Activated CD4-positive, alpha-beta memory T cell treated with anti-CD3 and anti-CD28 coated beads for 36 hours (primary cell): ENCODE results near the gene FRY. TPM values are rescaled to one million over a fixed set of nuclear protein-coding genes. Genes with fewer than 3 reads are reported as not detected.

Experiments used
- CTCF ChIA-PET: fragments of 350-600 bp; sonication (Branson Sonifier 250); formaldehyde crosslinking; loops from one replicate; lab custom pipeline; 2021; ENCODE audit warnings: antibody characterized with exemption, inconsistent platforms; lab: Charles Lee
- POLR2A ChIA-PET: fragments of 350-600 bp; sonication (Branson Sonifier 250); formaldehyde crosslinking; loops from one replicate; lab custom pipeline; 2021; ENCODE audit warnings: antibody characterized with exemption; lab: Charles Lee
- DNase-seq: peaks from one replicate; pipeline ENCODE4 v3.0.0-alpha.2; 2020
- H3K27ac Mint-ChIP-seq: one replicate; pipeline ENCODE4 v1.8.0; 2021; ENCODE audit warnings: mixed read lengths
- H3K27me3 Mint-ChIP-seq: one replicate; pipeline ENCODE4 v1.8.0; 2021; ENCODE audit warnings: mixed read lengths
- H3K36me3 Mint-ChIP-seq: one replicate; pipeline ENCODE4 v1.8.0; 2021; ENCODE audit warnings: mixed read lengths
- H3K4me1 Mint-ChIP-seq: one replicate; pipeline ENCODE4 v1.8.0; 2021; ENCODE audit warnings: low read depth, mixed read lengths
- H3K4me3 Mint-ChIP-seq: one replicate; pipeline ENCODE4 v1.8.0; 2021; ENCODE audit warnings: mild to moderate bottlenecking, mixed read lengths
- H3K9me3 Mint-ChIP-seq: one replicate; pipeline ENCODE4 v1.8.0; 2021; ENCODE audit warnings: mixed read lengths
- intact Hi-C: fragments of 100-400 bp; cut with micrococcal nuclease; formaldehyde crosslinking; loops from one replicate; pipeline ENCODE4 v1.15.1; 2023
- total RNA-seq, 2 experiments: library from RNA; stranded (reverse); gene quantifications; one replicate each; pipeline ENCODE4 v1.2.3, GENCODE V29; 2021

Gene FRY
- total RNA-seq, 2 experiments from 2014 or later = 4.4 to 5.3 TPM

DNA sequence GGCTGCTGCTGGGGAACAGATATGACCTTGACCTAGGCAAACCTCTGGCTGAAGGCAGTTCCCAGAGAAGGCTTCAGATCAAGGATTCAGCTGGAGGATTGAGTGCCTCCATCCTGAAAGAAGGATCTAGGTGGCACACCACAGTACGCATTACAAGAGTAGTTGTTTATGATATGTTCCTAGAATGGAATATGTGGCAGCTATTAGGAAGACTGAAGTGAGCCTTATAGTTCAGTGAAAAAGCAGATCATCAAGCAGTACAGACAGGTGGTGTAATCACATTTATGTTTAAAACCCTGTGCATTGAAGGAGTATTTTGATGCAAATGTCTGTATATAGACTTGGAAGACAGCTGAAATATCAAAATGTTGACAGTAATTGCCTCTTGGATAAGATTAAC is 167.6 kb downstream of the FRY start:
- Mint-ChIP-seq H3K27ac (no peak overlapping the region), H3K9me3 (no peaks in the 10 kb centered on the region), H3K36me3 (no peaks in the 10 kb centered on the region), H3K4me1 (no peaks in the 10 kb centered on the region), H3K27me3 (no peaks in the 10 kb centered on the region), H3K4me3 (no peak overlapping the region)
- DNase-seq = no peak
- intact Hi-C loops = no loop called here
- POLR2A ChIA-PET = no interaction called here
- CTCF ChIA-PET = no interaction called here

DNA sequence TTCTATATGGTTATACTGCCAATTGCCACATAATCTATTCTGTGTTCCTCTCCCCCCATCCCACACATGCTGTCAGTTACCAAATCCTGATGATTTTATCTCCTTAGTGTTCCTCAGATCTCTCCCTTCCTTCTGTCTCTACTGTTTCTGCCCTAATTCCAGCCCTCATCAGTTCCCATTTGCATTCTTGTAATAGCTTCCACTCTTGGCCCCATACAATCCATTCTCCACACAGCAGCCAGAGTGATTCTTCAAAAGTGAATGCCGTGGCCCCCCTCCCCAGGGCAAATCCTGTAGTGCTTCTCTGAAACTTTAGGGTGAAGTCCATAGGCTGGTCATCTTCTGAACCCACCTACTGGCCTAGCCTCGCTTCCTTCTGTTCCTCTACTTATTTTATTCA is 169.2 kb downstream of the FRY start:
- ChIA-PET CTCF (no interaction called here), POLR2A (no interaction called here)
- Mint-ChIP-seq H3K4me3 (no peak overlapping the region), H3K9me3 (no peaks in the 10 kb centered on the region), H3K27ac (no peak overlapping the region), H3K36me3 (no peaks in the 10 kb centered on the region), H3K27me3 (no peaks in the 10 kb centered on the region), H3K4me1 (no peaks in the 10 kb centered on the region)
- no peak for DNase-seq
- intact Hi-C loops = no loop called here

DNA sequence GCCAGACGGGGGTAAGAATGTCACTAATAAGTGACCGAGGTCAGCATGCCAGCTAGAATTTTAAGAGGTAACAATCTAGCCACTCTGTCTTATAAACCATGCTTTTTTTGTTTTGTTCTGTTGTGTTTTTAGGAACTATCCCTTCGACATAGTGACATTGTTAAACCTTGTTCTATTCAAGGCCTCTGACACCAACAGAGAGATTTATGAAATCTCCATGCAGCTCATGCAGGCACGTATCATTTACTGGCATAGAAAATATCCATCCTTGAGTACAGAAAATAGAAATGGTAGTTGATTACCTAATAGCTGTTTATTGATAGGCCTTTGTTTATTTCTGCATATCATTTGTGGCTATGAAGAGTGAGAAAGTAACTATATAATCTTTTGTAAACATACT is 170.2 kb downstream of the FRY start:
- Mint-ChIP-seq H3K9me3 (no peaks in the 10 kb centered on the region), H3K4me3 (no peak overlapping the region), H3K4me1 (no peaks in the 10 kb centered on the region), H3K36me3 (no peaks in the 10 kb centered on the region), H3K27ac (no peak overlapping the region), H3K27me3 (no peaks in the 10 kb centered on the region)
- ChIA-PET CTCF (no interaction called here), POLR2A (no interaction called here)
- intact Hi-C loops = no loop called here
- DNase-seq = no peak

DNA sequence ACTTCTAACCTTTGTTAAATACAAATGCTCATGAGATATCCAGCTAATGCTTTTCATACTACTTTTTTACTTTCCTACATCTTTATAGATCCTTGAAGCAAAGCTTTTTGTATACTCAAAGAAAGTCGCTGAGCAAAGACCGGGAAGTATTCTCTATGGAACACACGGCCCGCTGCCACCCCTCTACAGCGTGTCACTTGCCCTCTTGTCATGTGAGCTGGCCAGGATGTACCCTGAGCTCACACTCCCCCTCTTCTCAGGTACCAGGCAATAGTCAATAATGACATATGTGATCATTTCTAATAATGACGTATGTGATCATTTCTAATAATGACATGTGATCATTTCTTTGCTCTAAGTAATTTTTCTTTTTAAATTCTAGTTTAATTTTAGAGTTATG is 170.7 kb downstream of the FRY start:
- ChIA-PET CTCF (no interaction called here), POLR2A (no interaction called here)
- Mint-ChIP-seq H3K4me1 (no peaks in the 10 kb centered on the region), H3K27me3 (no peaks in the 10 kb centered on the region), H3K27ac (no peak overlapping the region), H3K9me3 (no peaks in the 10 kb centered on the region), H3K4me3 (no peak overlapping the region), H3K36me3 (no peaks in the 10 kb centered on the region)
- intact Hi-C loops = no loop called here
- no peak for DNase-seq

DNA sequence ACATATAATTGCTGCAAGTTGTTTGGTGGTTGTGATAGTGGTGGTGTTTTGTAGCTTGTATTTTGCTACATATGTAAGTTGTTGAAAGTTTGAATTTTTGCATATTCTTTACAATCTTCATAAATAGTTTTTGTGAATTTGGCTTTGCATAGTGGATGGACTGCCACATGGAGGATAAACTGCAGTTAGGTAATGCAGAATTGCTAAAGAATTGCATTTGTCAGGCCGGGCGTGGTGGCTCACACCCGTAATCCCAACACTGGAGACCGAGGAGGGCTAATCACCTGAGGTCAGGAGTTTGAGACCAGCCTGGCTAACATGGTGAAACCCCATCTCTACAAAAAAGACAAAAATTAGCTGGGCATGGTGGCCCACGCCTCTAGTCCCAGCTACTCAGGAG is 171.6 kb downstream of the FRY start:
- H3K27me3 Mint-ChIP-seq = no peaks in the 10 kb centered on the region
- intact Hi-C loops = no loop called here
- H3K4me3 Mint-ChIP-seq = no peak overlapping the region
- H3K9me3 Mint-ChIP-seq = no peaks in the 10 kb centered on the region
- no peaks in the 10 kb centered on the region for H3K36me3 Mint-ChIP-seq
- no peak for DNase-seq
- no peaks in the 10 kb centered on the region for H3K4me1 Mint-ChIP-seq
- H3K27ac Mint-ChIP-seq = no peak overlapping the region
- ChIA-PET POLR2A (no interaction called here), CTCF (no interaction called here)

DNA sequence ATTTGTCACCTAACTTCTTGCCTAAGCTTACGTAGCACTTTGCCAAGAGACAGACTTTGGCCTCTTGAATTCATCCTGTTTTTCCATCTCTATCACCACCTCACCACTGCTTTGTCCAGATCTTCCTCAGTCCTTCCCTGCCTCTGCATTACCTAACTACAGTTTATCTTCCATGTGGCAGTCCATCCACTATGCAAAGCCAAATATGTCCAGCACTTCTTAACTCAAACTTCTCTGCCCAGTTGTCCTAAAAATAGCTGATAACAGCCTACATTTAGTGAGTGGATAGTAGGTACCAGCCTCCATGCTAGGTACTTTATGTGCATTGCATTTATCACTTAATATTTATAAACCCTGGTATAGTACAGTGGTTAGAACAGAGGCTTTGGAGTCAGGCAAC is 172.2 kb downstream of the FRY start:
- H3K27ac Mint-ChIP-seq = no peak overlapping the region
- H3K36me3 Mint-ChIP-seq = no peaks in the 10 kb centered on the region
- DNase-seq = no peak
- intact Hi-C loops = no loop called here
- CTCF ChIA-PET = interaction anchor here (0.7 to 0.8 kb wide), 2 partner anchors 27 to 43 kb away, joined by 3 to 4 read pairs; no protein-coding TSS in a partner anchor
- H3K4me3 Mint-ChIP-seq = no peak overlapping the region
- H3K4me1 Mint-ChIP-seq = no peaks in the 10 kb centered on the region
- no peaks in the 10 kb centered on the region for H3K27me3 Mint-ChIP-seq
- no peaks in the 10 kb centered on the region for H3K9me3 Mint-ChIP-seq
- POLR2A ChIA-PET = no interaction called here

DNA sequence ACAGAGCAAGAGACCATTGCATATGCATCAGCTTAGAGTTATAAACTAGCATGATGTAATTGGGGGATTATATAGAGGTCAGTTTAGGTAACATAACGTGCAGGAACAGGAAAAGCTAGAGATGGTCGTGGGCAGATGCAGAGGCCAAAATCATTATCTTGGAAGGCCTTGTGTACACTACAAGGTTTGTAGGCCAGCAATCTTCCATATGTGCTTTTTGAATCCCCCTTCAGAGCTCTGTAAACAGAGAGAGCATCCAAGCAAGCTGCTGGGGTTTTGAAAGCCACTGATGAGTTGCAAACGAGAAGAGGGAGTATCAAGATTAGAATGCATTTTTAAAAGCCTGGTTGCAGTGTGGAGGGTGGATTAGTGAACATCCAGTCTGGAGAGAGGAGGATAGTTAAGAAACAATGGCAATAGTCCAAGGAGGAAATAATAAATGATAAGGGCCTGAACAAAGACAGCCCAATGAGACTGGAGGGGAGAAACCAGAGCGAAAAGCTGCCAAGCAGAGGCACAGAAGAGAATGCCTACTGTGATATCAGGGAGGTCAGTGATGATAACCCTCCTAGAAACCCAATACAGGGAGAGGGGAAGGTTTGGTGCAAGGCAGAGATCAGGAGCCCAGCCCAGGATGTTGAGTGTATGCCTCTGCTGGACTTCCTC is 174.0 kb downstream of the FRY start:
- H3K36me3 Mint-ChIP-seq = no peaks in the 10 kb centered on the region
- H3K27ac Mint-ChIP-seq = no peak overlapping the region
- ChIA-PET CTCF (no interaction called here), POLR2A (no interaction called here)
- no peaks in the 10 kb centered on the region for H3K9me3 Mint-ChIP-seq
- H3K4me3 Mint-ChIP-seq = no peak overlapping the region
- H3K4me1 Mint-ChIP-seq = no peaks in the 10 kb centered on the region
- intact Hi-C loops = no loop called here
- no peaks in the 10 kb centered on the region for H3K27me3 Mint-ChIP-seq
- DNase-seq = no peak

DNA sequence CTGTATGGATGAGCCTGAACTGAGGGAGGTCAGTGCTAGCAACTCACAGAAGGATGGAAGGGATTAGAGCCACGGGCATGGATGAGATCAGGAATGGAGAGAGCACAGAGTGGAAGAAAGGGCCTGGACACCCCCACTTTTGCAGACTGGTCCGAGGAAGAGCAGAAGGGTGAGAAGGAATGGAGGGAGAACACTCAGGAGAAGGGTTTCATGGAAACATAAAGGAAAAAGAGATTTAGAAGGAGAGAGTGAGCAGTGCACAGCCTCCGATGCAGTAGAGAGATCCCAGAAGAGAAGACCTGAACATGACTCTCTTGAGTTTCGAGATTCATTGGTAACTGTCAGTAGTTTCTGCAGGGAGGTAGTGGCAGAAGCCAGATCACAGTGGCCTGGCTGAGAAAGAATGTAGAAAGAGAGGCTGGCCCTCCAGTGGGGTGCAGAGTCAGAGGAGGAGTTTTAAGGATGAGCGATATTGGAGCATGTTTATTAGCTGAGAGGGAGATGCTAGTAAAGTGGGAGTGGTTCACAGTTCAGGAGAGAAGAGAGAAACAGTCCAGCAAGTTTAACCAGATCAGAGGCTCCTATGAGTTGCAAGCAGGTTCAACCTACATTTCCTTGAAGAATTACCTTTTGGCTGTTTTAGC is 174.6 kb downstream of the FRY start:
- intact Hi-C loops = no loop called here
- Mint-ChIP-seq H3K27me3 (no peaks in the 10 kb centered on the region), H3K27ac (no peak overlapping the region), H3K4me3 (no peak overlapping the region), H3K9me3 (no peaks in the 10 kb centered on the region), H3K4me1 (no peaks in the 10 kb centered on the region), H3K36me3 (peaks cover 2% of the 10 kb centered on the region)
- ChIA-PET POLR2A (no interaction called here), CTCF (no interaction called here)
- no peak for DNase-seq

DNA sequence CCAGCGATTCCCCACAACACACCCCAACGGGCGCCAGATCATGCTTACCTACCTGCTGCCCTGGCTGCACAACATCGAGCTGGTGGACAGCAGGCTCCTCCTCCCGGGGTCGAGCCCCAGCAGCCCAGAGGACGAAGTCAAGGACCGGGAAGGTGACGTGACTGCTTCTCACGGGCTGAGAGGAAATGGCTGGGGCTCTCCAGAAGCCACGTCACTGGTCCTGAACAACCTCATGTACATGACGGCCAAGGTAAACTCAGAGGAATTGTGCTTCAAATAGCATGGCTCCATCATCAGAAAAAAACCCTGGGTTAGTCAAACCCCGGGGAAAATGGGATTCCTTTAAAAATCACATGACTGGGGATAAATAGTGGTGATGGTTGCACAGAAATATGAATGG is 177.3 kb downstream of the FRY start:
- no peak overlapping the region for H3K4me3 Mint-ChIP-seq
- peaks cover 2% of the 10 kb centered on the region for H3K36me3 Mint-ChIP-seq
- H3K27me3 Mint-ChIP-seq = no peaks in the 10 kb centered on the region
- DNase-seq = no peak
- H3K27ac Mint-ChIP-seq = no peak overlapping the region
- CTCF ChIA-PET = no interaction called here
- POLR2A ChIA-PET = no interaction called here
- H3K4me1 Mint-ChIP-seq = no peaks in the 10 kb centered on the region
- intact Hi-C loops = no loop called here
- no peaks in the 10 kb centered on the region for H3K9me3 Mint-ChIP-seq

DNA sequence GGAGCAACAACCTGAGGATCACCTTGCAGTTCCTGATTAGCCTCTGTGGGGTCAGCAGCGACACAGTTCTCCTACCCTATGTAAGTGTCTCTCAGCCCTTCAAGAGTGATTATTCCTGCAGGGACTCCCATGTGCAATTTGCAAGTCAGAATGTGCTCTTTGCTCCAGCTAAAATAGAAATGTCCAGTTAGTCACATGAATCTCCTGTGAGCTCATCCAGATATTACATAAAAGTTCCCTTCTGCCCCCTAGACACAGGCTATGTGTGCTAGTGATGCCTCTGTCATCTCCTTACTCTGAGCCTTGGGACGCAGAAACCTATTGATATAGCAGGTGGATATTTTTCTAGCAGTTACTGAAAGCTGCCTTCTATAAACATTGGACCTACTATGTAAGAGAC is 178.1 kb downstream of the FRY start:
- H3K9me3 Mint-ChIP-seq = no peaks in the 10 kb centered on the region
- DNase-seq = no peak
- no peaks in the 10 kb centered on the region for H3K27me3 Mint-ChIP-seq
- H3K27ac Mint-ChIP-seq = no peak overlapping the region
- ChIA-PET POLR2A (no interaction called here), CTCF (interaction anchor here (1.4 kb wide), 1 partner anchor 37 kb away, joined by 4 read pairs; no protein-coding TSS in a partner anchor)
- H3K4me3 Mint-ChIP-seq = no peak overlapping the region
- no peaks in the 10 kb centered on the region for H3K4me1 Mint-ChIP-seq
- intact Hi-C loops = no loop called here
- H3K36me3 Mint-ChIP-seq = peaks cover 2% of the 10 kb centered on the region

DNA sequence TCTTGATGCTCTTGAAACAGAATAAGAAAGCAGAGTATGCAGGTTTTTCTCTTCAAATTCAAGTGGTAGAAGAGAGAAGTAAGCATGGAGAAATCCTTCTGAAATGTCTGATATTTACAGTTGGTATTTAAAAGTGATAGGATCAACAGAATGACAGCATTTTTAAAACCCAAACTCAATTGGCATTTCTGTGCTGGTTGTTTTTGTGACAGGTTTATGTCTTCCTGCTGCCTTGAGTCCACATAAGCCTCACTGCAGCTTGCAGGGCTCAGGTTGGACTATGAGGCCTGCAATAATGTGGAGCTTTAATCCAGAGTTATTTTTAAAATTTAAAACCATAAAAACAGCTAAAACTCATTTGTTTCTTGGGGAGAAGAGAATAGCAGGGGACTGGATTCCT is 178.5 kb downstream of the FRY start:
- DNase-seq = no peak
- H3K27me3 Mint-ChIP-seq = no peaks in the 10 kb centered on the region
- no peak overlapping the region for H3K27ac Mint-ChIP-seq
- no peak overlapping the region for H3K4me3 Mint-ChIP-seq
- peaks cover 2% of the 10 kb centered on the region for H3K36me3 Mint-ChIP-seq
- H3K9me3 Mint-ChIP-seq = no peaks in the 10 kb centered on the region
- intact Hi-C loops = no loop called here
- ChIA-PET POLR2A (no interaction called here), CTCF (interaction anchor here (1.4 kb wide), 1 partner anchor 37 kb away, joined by 4 read pairs; no protein-coding TSS in a partner anchor)
- H3K4me1 Mint-ChIP-seq = no peaks in the 10 kb centered on the region

DNA sequence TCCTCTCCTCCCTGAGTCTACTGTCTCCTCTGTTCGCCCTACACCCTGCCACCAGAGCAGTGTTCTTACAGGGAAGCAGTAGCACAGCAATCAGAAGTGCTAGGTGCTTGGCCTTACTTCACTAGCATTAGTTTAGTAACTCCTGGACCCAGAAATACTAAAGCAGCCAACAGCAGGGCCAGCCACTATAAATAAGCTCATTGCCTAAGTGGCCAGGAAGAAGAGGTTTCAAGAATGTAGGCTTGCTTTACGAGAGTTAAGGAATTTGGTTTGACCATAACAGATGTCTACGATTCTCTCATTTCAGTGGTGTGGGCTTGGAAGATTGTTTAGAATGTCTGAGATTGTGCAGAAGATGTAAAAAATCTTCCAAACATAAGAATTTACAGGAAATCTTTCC is 180.2 kb downstream of the FRY start:
- intact Hi-C loops = no loop called here

DNA sequence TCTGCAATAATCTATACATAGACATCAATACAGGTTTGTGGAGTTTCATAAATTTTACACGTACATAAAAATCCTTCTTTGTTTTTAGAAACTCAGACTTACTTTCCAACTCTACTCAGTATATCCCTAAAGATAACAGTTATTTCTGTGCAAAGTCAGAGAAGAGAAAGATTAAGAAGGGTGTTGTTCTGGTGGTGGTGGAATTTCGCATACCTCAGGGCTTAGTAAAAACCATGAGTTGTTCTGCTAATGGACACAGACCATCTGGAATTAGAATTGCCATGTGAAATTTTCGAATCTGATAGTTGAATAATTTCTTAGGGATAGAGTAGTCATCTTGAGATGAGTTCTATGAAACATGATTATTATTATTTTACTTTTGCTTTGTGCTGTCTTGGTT is 180.8 kb downstream of the FRY start:
- Mint-ChIP-seq H3K36me3 (peaks cover 2% of the 10 kb centered on the region), H3K27ac (no peak overlapping the region), H3K9me3 (no peaks in the 10 kb centered on the region), H3K4me1 (no peaks in the 10 kb centered on the region), H3K4me3 (no peak overlapping the region), H3K27me3 (no peaks in the 10 kb centered on the region)
- ChIA-PET POLR2A (no interaction called here), CTCF (no interaction called here)
- DNase-seq = no peak
- intact Hi-C loops = no loop called here

More for the DNA sequence above, 180.2 kb downstream of the FRY start:
- ChIA-PET CTCF (no interaction called here), POLR2A (no interaction called here)
- no peak overlapping the region for H3K27ac Mint-ChIP-seq
- no peaks in the 10 kb centered on the region for H3K9me3 Mint-ChIP-seq
- H3K4me1 Mint-ChIP-seq = no peaks in the 10 kb centered on the region
- H3K36me3 Mint-ChIP-seq = peaks cover 2% of the 10 kb centered on the region
- H3K27me3 Mint-ChIP-seq = no peaks in the 10 kb centered on the region
- H3K4me3 Mint-ChIP-seq = no peak overlapping the region
- DNase-seq = no peak
